ENCODE data around the gene BEAN1.

DNA sequence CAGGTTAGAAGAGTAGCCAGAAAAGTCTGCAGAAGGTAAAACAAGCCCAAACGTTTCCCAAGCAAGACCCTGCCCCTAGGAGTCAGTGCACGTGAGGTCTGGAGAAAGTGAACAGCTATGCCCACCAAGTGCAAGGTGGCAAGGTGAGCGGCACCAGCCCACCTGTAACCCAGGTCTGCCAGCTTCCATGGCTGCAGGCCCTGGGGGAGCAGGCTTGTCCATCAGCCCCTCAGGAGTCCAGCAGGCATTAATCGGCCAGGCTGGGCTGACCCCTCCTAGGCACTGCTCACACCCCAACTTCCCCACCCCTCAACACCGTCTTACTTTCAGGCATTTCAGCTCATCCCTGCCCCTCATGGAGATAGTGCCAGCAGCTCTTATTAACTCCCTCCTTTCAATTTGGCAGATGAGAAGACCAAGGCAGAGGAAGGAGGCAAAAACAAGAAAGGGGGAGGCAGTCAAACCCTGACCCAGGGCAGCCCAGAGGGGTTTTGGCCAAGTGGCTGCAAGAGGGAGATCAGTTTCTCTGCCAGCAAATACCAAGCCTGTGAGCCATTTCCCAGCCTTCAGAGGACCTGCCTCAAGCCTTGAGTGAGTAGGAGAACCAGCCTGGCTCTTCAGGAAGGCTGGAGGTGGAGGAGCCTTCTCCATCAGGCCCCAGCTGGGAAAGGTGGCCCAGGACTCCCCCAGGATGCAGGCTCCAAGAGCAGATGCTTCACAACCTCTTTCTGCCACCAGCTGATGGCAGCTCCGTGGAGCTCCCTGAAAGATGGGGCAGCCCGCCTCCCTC is 14.7 kb downstream of the BEAN1 start:
- no peak for TF ChIP-seq GATA3 (IDR thresholded peaks at IDR 0.05; ENCODE audit: low read depth, low read length)
- TF ChIP-seq GATA2 (IDR thresholded peaks at IDR 0.05; ENCODE audit: low read depth, low read length), result no peak

Data from SH-SY5Y (cell line).